ENCODE measurements around the gene CPSF7. TPM values are rescaled to one million over a fixed set of nuclear protein-coding genes. Genes with fewer than 3 reads are reported as not detected.
"Not testable (repeated sequence)": the region's sequence is repeated elsewhere in the genome, so short reads cannot be mapped to it uniquely, and the experiment has no call there.

Gene CPSF7
- total RNA-seq, 1 donor from 2014 or later: 27.7 TPM

GRCh38 chr11:61384271-61385242 lies 45.2 kb downstream of the CPSF7 start:
- DNase-seq (ENCODE audit: low read depth): no peak

- not testable (repeated sequence) for DNase-seq (ENCODE audit: low read depth)
Observed at GRCh38 chr11:61383859-61384258, 45.9 kb downstream of the CPSF7 start.

- no peak for DNase-seq (ENCODE audit: low read depth)
Observed at GRCh38 chr11:61380884-61381283, 48.9 kb downstream of the CPSF7 start.

GRCh38 chr11:61378713-61379313 lies 51.0 kb downstream of the CPSF7 start:
- peak; percentile 93 for DNase-seq (ENCODE audit: low read depth)

- no peak for DNase-seq (ENCODE audit: low read depth)
Observed at GRCh38 chr11:61377461-61378160, 52.2 kb downstream of the CPSF7 start.

- no peak for DNase-seq (ENCODE audit: low read depth)
Observed at GRCh38 chr11:61375761-61376108, 54.0 kb downstream of the CPSF7 start.

- no peak for DNase-seq (ENCODE audit: low read depth)
Observed at GRCh38 chr11:61372659-61373420, 56.9 kb downstream of the CPSF7 start.

- DNase-seq (ENCODE audit: low read depth): no peak
Observed at GRCh38 chr11:61370349-61371005, 59.3 kb downstream of the CPSF7 start.

GRCh38 chr11:61369372-61370348 lies 60.1 kb downstream of the CPSF7 start:
- peak; percentile 34 for DNase-seq (ENCODE audit: low read depth)

- no peak for DNase-seq (ENCODE audit: low read depth)
Observed at GRCh38 chr11:61368646-61369045, 61.1 kb downstream of the CPSF7 start.

GRCh38 chr11:61367406-61367805 lies 62.4 kb downstream of the CPSF7 start:
- DNase-seq (ENCODE audit: low read depth): no peak

- no peak for DNase-seq (ENCODE audit: low read depth)
Observed at GRCh38 chr11:61364012-61364675, 65.6 kb downstream of the CPSF7 start.

- peak; percentile 49 for DNase-seq (ENCODE audit: low read depth)
Observed at GRCh38 chr11:61362542-61362875, 67.3 kb downstream of the CPSF7 start.

- DNase-seq (ENCODE audit: low read depth): peak; percentile 88
Observed at GRCh38 chr11:61361741-61362541, 67.8 kb downstream of the CPSF7 start, which contains the start of the genes CYB561A3 and TMEM138. TSS of gene CYB561A3 (minus strand) at chr11:61361882. CDS start at chr11:61356713, 5,169 bp downstream. TSS of gene TMEM138 (plus strand) at chr11:61362374. CDS start at chr11:61364391, 2,017 bp downstream.

- no peak for DNase-seq (ENCODE audit: low read depth)
Observed at GRCh38 chr11:61361237-61361740, 68.5 kb downstream of the CPSF7 start.

- DNase-seq (ENCODE audit: low read depth): no peak
Observed at GRCh38 chr11:61359516-61359915, 70.3 kb downstream of the CPSF7 start.

GRCh38 chr11:61358566-61358965 lies 71.2 kb downstream of the CPSF7 start:
- no peak for DNase-seq (ENCODE audit: low read depth)

- DNase-seq (ENCODE audit: low read depth): no peak
Observed at GRCh38 chr11:61357894-61358239, 71.9 kb downstream of the CPSF7 start.

All from renal cortical epithelial cell (primary cell).